Mesendoderm (in vitro differentiated cells): ENCODE data around the gene PHIP.
"Not testable (repeated sequence)": the region's sequence is repeated elsewhere in the genome, so short reads cannot be mapped to it uniquely, and the experiment has no call there.

ENCODE experiments used
- DNase-seq: peaks from one replicate; pipeline ENCODE4 v3.0.0; 2013
- H2AK5ac ChIP-seq: 2 replicates; pipeline ENCODE4 v1.6.1; 2013; ENCODE audit warnings: low read length, inconsistent platforms
- H2BK120ac ChIP-seq: 2 replicates; pipeline ENCODE4 v1.6.1; 2013; ENCODE audit warnings: low read depth, mild to moderate bottlenecking, low read length, moderate library complexity, mixed read lengths
- H2BK15ac ChIP-seq: replicated peaks from 2 replicates; pipeline ENCODE4 v1.6.1; 2013; ENCODE audit warnings: low read depth, mild to moderate bottlenecking, moderate library complexity
- H2BK5ac ChIP-seq: 2 replicates; pipeline ENCODE4 v1.6.1; 2013; ENCODE audit warnings: low read length, inconsistent platforms
- H3K18ac ChIP-seq: 2 replicates; pipeline ENCODE4 v1.6.1; 2013; ENCODE audit warnings: mild to moderate bottlenecking, low read length, mixed read lengths
- H3K23ac ChIP-seq: one replicate; pipeline ENCODE4 v1.6.1; 2013; ENCODE audit warnings: low read length
- H3K27ac ChIP-seq: 2 replicates; pipeline ENCODE4 v1.5.1; 2013; ENCODE audit warnings: low read depth, mild to moderate bottlenecking, inconsistent platforms, low read length, moderate library complexity
- H3K27me3 ChIP-seq: 2 replicates; pipeline ENCODE4 v1.6.1; 2013; ENCODE audit warnings: low read length, control low read depth, mild to moderate bottlenecking, inconsistent platforms; ENCODE audit not compliant: insufficient read depth, poor library complexity
- H3K36me3 ChIP-seq: 2 replicates; pipeline ENCODE4 v1.6.1; 2013; ENCODE audit warnings: low read length, inconsistent platforms; ENCODE audit not compliant: control insufficient read depth, insufficient read depth
- H3K4ac ChIP-seq: one replicate; pipeline ENCODE4 v1.6.1; 2013; ENCODE audit warnings: low read depth, mild to moderate bottlenecking, low read length, moderate library complexity
- H3K4me1 ChIP-seq: 2 replicates; pipeline ENCODE4 v1.6.1; 2013; ENCODE audit warnings: low read depth, low read length, inconsistent platforms; ENCODE audit not compliant: control insufficient read depth
- H3K4me2 ChIP-seq: 2 replicates; pipeline ENCODE4 v1.6.1; 2013; ENCODE audit warnings: low read length
- H3K4me3 ChIP-seq: 2 replicates; pipeline ENCODE4 v1.5.1; 2013; ENCODE audit warnings: mild to moderate bottlenecking, low read length
- H3K56ac ChIP-seq: one replicate; pipeline ENCODE4 v1.6.1; 2013; ENCODE audit warnings: low read length
- H3K79me1 ChIP-seq: 2 replicates; pipeline ENCODE4 v1.6.1; 2013; ENCODE audit warnings: low read length, inconsistent platforms
- H3K79me2 ChIP-seq: 2 replicates; pipeline ENCODE4 v1.6.1; 2013; ENCODE audit warnings: mild to moderate bottlenecking, low read length; ENCODE audit not compliant: control insufficient read depth, insufficient read depth
- H3K9ac ChIP-seq: 2 replicates; pipeline ENCODE4 v1.6.1; 2013; ENCODE audit warnings: low read length, inconsistent platforms
- H4K5ac ChIP-seq: one replicate; pipeline ENCODE4 v1.6.1; 2013; ENCODE audit warnings: low read length
- H4K8ac ChIP-seq: one replicate; pipeline ENCODE4 v1.6.1; 2013; ENCODE audit warnings: low read depth, mild to moderate bottlenecking, control low read depth, low read length, moderate library complexity
- WGBS: extraction: QIAGEN DNeasy Blood & Tissue Kit; methylation state at CpG from one replicate; pipeline ENCODE4 v1.1.7; 2013; ENCODE audit warnings: low lambda C conversion rate, missing lambda C conversion rate; ENCODE audit not compliant: insufficient coverage; ENCODE audit errors: extremely low coverage; 5-methylcytosine and 5-hydroxymethylcytosine counted together

PHIP gene

DNA sequence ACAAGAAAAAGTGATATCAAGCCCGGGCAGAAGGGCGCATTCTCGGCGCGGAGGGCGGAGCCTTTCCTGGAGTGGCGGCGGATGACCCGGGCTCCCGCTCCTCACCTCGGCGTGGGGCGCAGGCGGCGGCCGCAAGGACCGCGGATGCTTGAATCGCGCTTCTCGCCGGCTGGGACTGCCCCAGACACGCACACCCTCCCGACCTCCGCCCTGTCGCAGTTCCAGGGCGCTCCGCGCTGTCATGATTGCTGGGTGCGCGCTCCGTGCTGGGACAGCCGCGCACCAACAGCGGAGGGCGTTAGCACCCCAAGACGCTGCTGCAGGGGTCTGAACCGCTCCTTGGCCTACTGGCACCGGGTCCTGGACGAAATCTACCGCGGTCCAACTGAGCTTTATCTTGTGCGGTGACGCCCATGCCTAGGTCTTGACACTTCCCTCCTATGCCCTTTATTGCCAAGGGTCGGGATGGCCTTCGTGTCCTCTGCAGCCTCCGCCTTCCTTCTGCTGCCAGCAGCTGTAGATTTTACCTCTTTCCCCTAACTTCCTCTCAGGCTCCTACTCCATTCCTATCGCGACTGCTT is 167.4 kb downstream of the PHIP start:
- Histone ChIP-seq H3K27me3 (no peaks in the 10 kb centered on the region), H3K9ac (peak overlapping the region; percentile 6), H3K79me2 (no peaks in the 10 kb centered on the region), H3K36me3 (no peaks in the 10 kb centered on the region), H3K4me3 (peak overlapping the region; percentile 11), H3K79me1 (no peaks in the 10 kb centered on the region), H3K4me1 (no peaks in the 10 kb centered on the region), H2BK5ac (no peak overlapping the region), H3K23ac (no peak overlapping the region), H4K8ac (no peak overlapping the region), H3K4me2 (peak overlapping the region; percentile 4), H2BK15ac (no peak overlapping the region), H3K18ac (no peak overlapping the region), H2AK5ac (no peak overlapping the region), H2BK120ac (no peak overlapping the region), H3K56ac (peak overlapping the region; percentile 77), H4K5ac (no peak overlapping the region), H3K27ac (no peak overlapping the region), H3K4ac (no peak overlapping the region)
- peak; percentile 60 for DNase-seq
- WGBS, result no CpG with 5 or more reads among the region's 49 CpGs

DNA sequence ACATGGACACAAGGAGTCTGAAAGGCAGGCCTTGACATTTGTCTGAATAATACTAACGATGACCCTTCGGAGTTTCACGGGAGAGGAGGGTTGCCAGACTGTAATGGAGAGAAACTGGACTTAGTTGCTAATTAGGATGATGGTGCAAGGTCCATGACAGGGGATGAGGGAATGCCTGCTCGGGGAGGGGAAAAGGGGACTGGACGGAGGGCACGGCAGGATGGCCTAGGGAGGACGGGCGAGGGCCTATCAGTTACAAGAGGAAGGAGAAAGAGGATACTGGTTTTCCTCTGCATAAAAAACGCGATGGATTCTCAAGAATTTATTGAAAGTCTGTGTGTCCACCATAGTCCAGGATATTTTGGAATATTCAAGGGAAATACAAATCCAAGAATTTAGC is 168.0 kb downstream of the PHIP start:
- Histone ChIP-seq H3K27ac (no peak overlapping the region), H3K36me3 (no peaks in the 10 kb centered on the region), H2AK5ac (no peak overlapping the region), H2BK15ac (no peak overlapping the region), H3K4me1 (no peaks in the 10 kb centered on the region), H3K4ac (no peak overlapping the region), H3K23ac (no peak overlapping the region), H2BK5ac (no peak overlapping the region), H3K9ac (no peak overlapping the region), H3K79me1 (no peaks in the 10 kb centered on the region), H3K79me2 (no peaks in the 10 kb centered on the region), H3K4me3 (no peak overlapping the region), H3K56ac (no peak overlapping the region), H3K18ac (no peak overlapping the region), H4K5ac (no peak overlapping the region), H3K27me3 (no peaks in the 10 kb centered on the region), H2BK120ac (no peak overlapping the region), H3K4me2 (no peak overlapping the region), H4K8ac (no peak overlapping the region)
- DNase-seq, result no peak
- no CpG with 5 or more reads among the region's 10 CpGs for WGBS

DNA sequence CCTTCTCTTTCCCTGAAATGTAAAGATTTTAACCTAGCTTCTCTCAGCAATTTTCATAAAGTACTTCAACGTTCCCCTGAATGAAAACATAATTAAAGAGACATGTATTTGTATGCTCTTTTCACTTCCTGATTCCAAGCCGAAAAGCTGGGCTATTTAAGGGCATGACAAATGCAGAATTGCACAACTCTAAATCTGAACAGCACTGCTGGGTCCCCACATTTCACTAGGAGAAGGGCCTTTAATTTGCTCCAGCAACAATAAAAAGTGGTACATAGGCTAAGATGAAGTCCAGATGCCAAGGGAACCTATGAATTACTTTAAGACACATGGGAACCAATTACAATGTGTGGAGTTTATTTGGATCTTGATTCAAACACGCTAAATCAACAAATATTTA is 168.7 kb downstream of the PHIP start:
- Histone ChIP-seq H3K56ac (no peak overlapping the region), H4K8ac (no peak overlapping the region), H3K18ac (no peak overlapping the region), H3K79me2 (no peaks in the 10 kb centered on the region), H2AK5ac (no peak overlapping the region), H3K23ac (no peak overlapping the region), H2BK120ac (no peak overlapping the region), H3K4me1 (no peaks in the 10 kb centered on the region), H3K4me3 (no peak overlapping the region), H3K4ac (no peak overlapping the region), H4K5ac (no peak overlapping the region), H3K27me3 (no peaks in the 10 kb centered on the region), H2BK15ac (no peak overlapping the region), H3K36me3 (no peaks in the 10 kb centered on the region), H2BK5ac (no peak overlapping the region), H3K4me2 (no peak overlapping the region), H3K9ac (no peak overlapping the region), H3K27ac (no peak overlapping the region), H3K79me1 (no peaks in the 10 kb centered on the region)
- whole genome bisulfite sequencing, result no CpG with 5 or more reads among the region's 3 CpGs
- DNase-seq, result no peak

DNA sequence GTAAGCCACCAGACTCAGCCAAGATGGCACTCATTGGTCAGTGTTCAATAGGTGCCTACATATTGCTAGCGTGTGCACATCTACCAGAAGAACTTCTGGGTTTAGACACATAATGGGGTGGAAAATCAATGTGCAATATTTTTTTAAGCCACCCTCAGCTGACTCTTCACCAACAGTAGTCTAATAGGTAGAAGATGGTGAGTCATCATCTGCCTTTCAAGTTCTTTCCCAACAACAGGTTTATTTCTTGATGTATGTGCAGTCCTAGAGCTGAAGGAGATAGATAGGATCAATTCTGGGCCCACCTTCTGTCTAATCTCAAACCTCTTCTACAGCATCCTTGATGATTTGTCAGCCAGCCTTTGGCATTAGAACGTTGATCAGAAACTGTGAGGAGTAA is 169.4 kb downstream of the PHIP start:
- no peaks in the 10 kb centered on the region for H3K4me1 ChIP-seq
- no peak for DNase-seq
- no peak overlapping the region for H3K9ac ChIP-seq
- no peaks in the 10 kb centered on the region for H3K79me2 ChIP-seq
- no peak overlapping the region for H2BK120ac ChIP-seq
- no peaks in the 10 kb centered on the region for H3K27me3 ChIP-seq
- H3K36me3 ChIP-seq, result no peaks in the 10 kb centered on the region
- no peak overlapping the region for H4K8ac ChIP-seq
- H2AK5ac ChIP-seq, result no peak overlapping the region
- H3K4me2 ChIP-seq, result no peak overlapping the region
- no peak overlapping the region for H3K18ac ChIP-seq
- no peak overlapping the region for H3K4ac ChIP-seq
- no peak overlapping the region for H4K5ac ChIP-seq
- no CpG with 5 or more reads among the region's 2 CpGs for WGBS
- no peak overlapping the region for H2BK5ac ChIP-seq
- H3K27ac ChIP-seq, result no peak overlapping the region
- H2BK15ac ChIP-seq, result no peak overlapping the region
- no peak overlapping the region for H3K23ac ChIP-seq
- H3K4me3 ChIP-seq, result no peak overlapping the region
- no peak overlapping the region for H3K56ac ChIP-seq
- no peaks in the 10 kb centered on the region for H3K79me1 ChIP-seq

DNA sequence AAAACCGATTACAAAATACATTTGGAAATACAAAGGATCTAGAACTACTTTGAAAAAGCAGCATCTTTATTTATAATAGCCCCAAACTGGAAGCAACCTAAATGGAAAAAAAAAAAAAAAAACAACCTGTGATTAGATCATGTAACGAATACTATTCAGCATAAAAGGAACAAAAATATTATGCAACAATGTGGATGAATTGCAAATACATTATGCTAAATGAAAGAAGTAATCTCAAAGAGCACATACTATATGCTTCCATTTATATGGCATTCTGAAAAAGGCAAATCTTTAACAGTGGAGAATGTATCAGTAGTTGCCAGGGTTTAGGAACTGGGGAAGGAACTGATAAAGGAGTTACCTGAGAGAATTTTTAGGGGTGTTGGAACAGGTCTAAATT is 181.8 kb downstream of the PHIP start:
- Histone ChIP-seq H3K9ac (no peak overlapping the region), H2BK5ac (no peak overlapping the region), H3K27ac (no peak overlapping the region), H2BK15ac (no peak overlapping the region), H4K8ac (no peak overlapping the region), H3K56ac (no peak overlapping the region), H3K4me3 (no peak overlapping the region), H3K79me2 (no peaks in the 10 kb centered on the region), H3K27me3 (no peaks in the 10 kb centered on the region), H3K79me1 (no peaks in the 10 kb centered on the region), H3K4me1 (no peaks in the 10 kb centered on the region), H3K23ac (no peak overlapping the region), H3K4me2 (no peak overlapping the region), H4K5ac (no peak overlapping the region), H3K18ac (no peak overlapping the region), H2BK120ac (no peak overlapping the region), H2AK5ac (no peak overlapping the region), H3K4ac (no peak overlapping the region), H3K36me3 (no peaks in the 10 kb centered on the region)
- WGBS, result 100% methylated on average over 1 of the region's 2 CpGs
- no peak for DNase-seq

DNA sequence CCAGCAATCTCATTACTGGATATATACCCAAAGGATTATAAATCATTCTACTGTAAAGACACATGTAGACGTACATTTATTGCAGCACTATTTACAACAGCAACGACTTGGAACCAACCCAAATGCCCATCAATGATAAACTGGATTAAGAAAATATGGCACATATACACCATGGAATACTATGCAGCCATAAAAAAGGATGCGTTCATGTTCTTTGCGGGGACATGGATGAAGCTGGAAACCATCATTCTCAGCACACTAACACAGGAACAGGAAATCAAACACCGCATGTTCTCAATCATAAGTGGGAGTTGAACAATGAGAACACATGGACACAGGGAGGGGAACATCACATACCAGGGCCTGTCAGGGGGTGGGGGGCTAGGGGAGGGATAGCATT is 188.2 kb downstream of the PHIP start:
- H3K4ac ChIP-seq, H3K79me2 ChIP-seq, H3K4me3 ChIP-seq, H3K4me1 ChIP-seq, H3K27me3 ChIP-seq, H2BK5ac ChIP-seq, H3K56ac ChIP-seq, DNase-seq, H3K4me2 ChIP-seq, H4K8ac ChIP-seq, H3K23ac ChIP-seq, H2BK15ac ChIP-seq, H4K5ac ChIP-seq, H3K79me1 ChIP-seq, H2BK120ac ChIP-seq, H3K18ac ChIP-seq, H3K9ac ChIP-seq, H2AK5ac ChIP-seq, H3K36me3 ChIP-seq, H3K27ac ChIP-seq: not testable (repeated sequence)
- no CpG with 5 or more reads among the region's 5 CpGs for WGBS
